ENCODE results near the gene TUBB4B. TPM values are rescaled to one million over a fixed set of nuclear protein-coding genes. Genes with fewer than 3 reads are reported as not detected.

The TUBB4B gene
- total and polyA plus RNA-seq, 2 experiments from 2014 or later: 159 to 373 TPM

GRCh38 chr9:137273095-137273490 lies 32.0 kb downstream of the TUBB4B start:
- Histone ChIP-seq H3K36me3 (ENCODE audit: low read depth) (no peaks in the 10 kb centered on the region; the same call in 1 of the 2 replicates), H3K4me2 (ENCODE audit: unreplicated experiment) (no peak overlapping the region), H3K4me3 (no peak overlapping the region), H3K9me2 (ENCODE audit: insufficient read depth) (no peaks in the 10 kb centered on the region), H3K27me3 (replicated peaks; ENCODE audit: insufficient read depth) (no peaks in the 10 kb centered on the region), H3K27ac (no peak overlapping the region), H3K79me2 (ENCODE audit: insufficient read depth) (no peaks in the 10 kb centered on the region), H3F3A (ENCODE audit: insufficient read depth) (no peaks in the 10 kb centered on the region), H3K9ac (no peak overlapping the region), H3K4me1 (ENCODE audit: insufficient read depth) (peaks cover 8% of the 10 kb centered on the region), H4K20me1 (ENCODE audit: insufficient read depth) (no peaks in the 10 kb centered on the region), H3K9me3 (ENCODE audit: low read depth) (no peaks in the 10 kb centered on the region), H2AFZ (no peak overlapping the region)
- DNase-seq: no peak
- 78 to 86% methylated on average over 13 of the region's 13 CpGs for WGBS, 2 experiments (ENCODE audit: low coverage in 1 of 2, low lambda C conversion rate in 2 of 2, missing lambda C conversion rate in 2 of 2)
- TF ChIP-seq EZH2 (IDR thresholded peaks at IDR 0.05; ENCODE audit: insufficient read depth, poor library complexity, severe bottlenecking) (no peak), EZH2phosphoT487 (IDR thresholded peaks at IDR 0.05; ENCODE audit: insufficient read depth, low read depth) (no peak)
- in situ Hi-C loops (cut with MboI): no loop called here

- no peak overlapping the region for H3K4me2 ChIP-seq (ENCODE audit: unreplicated experiment)
- no peaks in the 10 kb centered on the region for H3K79me2 ChIP-seq (ENCODE audit: insufficient read depth)
- no peaks in the 10 kb centered on the region; the same call in 1 of the 2 replicates for H3K36me3 ChIP-seq (ENCODE audit: low read depth)
- no peaks in the 10 kb centered on the region for H3K9me2 ChIP-seq (ENCODE audit: insufficient read depth)
- peaks cover 8% of the 10 kb centered on the region for H3K4me1 ChIP-seq (ENCODE audit: insufficient read depth)
- no peaks in the 10 kb centered on the region for H4K20me1 ChIP-seq (ENCODE audit: insufficient read depth)
- TF ChIP-seq EZH2phosphoT487 (IDR thresholded peaks at IDR 0.05; ENCODE audit: insufficient read depth, low read depth): no peak
- no peak for TF ChIP-seq EZH2 (IDR thresholded peaks at IDR 0.05; ENCODE audit: insufficient read depth, poor library complexity, severe bottlenecking)
- no peaks in the 10 kb centered on the region for H3K9me3 ChIP-seq (ENCODE audit: low read depth)
- H3K4me3 ChIP-seq: no peak overlapping the region
- 78 to 82% methylated on average over 11 to 15 of the region's 15 CpGs for WGBS, 2 experiments (ENCODE audit: low coverage in 1 of 2, low lambda C conversion rate in 2 of 2, missing lambda C conversion rate in 2 of 2)
- in situ Hi-C loops (cut with MboI): no loop called here
- H3F3A ChIP-seq (ENCODE audit: insufficient read depth): no peaks in the 10 kb centered on the region
- no peak overlapping the region for H3K9ac ChIP-seq
- no peaks in the 10 kb centered on the region for H3K27me3 ChIP-seq (replicated peaks; ENCODE audit: insufficient read depth)
- no peak overlapping the region for H3K27ac ChIP-seq
- DNase-seq: no peak
- no peak overlapping the region for H2AFZ ChIP-seq
These were observed 32.7 kb downstream of the TUBB4B start for GRCh38 chr9:137273611-137274320.

- TF ChIP-seq EZH2phosphoT487 (IDR thresholded peaks at IDR 0.05; ENCODE audit: insufficient read depth, low read depth): no peak
- TF ChIP-seq EZH2 (IDR thresholded peaks at IDR 0.05; ENCODE audit: insufficient read depth, poor library complexity, severe bottlenecking): no peak
- H3K79me2 ChIP-seq (ENCODE audit: insufficient read depth): no peaks in the 10 kb centered on the region
- no peak overlapping the region for H3K27ac ChIP-seq
- peaks cover 8% of the 10 kb centered on the region for H3K4me1 ChIP-seq (ENCODE audit: insufficient read depth)
- no peak overlapping the region for H3K4me2 ChIP-seq (ENCODE audit: unreplicated experiment)
- H3K9ac ChIP-seq: no peak overlapping the region
- H3F3A ChIP-seq (ENCODE audit: insufficient read depth): no peaks in the 10 kb centered on the region
- in situ Hi-C loops (cut with MboI): no loop called here
- H3K9me3 ChIP-seq (ENCODE audit: low read depth): no peaks in the 10 kb centered on the region
- no peaks in the 10 kb centered on the region for H3K27me3 ChIP-seq (replicated peaks; ENCODE audit: insufficient read depth)
- H3K4me3 ChIP-seq: no peak overlapping the region
- WGBS, 2 experiments (ENCODE audit: low coverage in 1 of 2, low lambda C conversion rate in 2 of 2, missing lambda C conversion rate in 2 of 2): 92% methylated on average over 10 of the region's 10 CpGs
- no peaks in the 10 kb centered on the region for H4K20me1 ChIP-seq (ENCODE audit: insufficient read depth)
- H3K36me3 ChIP-seq (ENCODE audit: low read depth): no peaks in the 10 kb centered on the region; the same call in 1 of the 2 replicates
- no peaks in the 10 kb centered on the region for H3K9me2 ChIP-seq (ENCODE audit: insufficient read depth)
- DNase-seq: no peak
- H2AFZ ChIP-seq: no peak overlapping the region
These were observed 34.1 kb downstream of the TUBB4B start for GRCh38 chr9:137275203-137275587.

- WGBS, 2 experiments (ENCODE audit: low coverage in 1 of 2, low lambda C conversion rate in 2 of 2, missing lambda C conversion rate in 2 of 2): 77 to 79% methylated on average over 23 to 24 of the region's 24 CpGs
- Histone ChIP-seq H3K9me2 (ENCODE audit: insufficient read depth) (no peaks in the 10 kb centered on the region), H3K4me2 (ENCODE audit: unreplicated experiment) (no peak overlapping the region), H3K27me3 (replicated peaks; ENCODE audit: insufficient read depth) (no peaks in the 10 kb centered on the region), H3K9me3 (ENCODE audit: low read depth) (no peaks in the 10 kb centered on the region), H3K36me3 (ENCODE audit: low read depth) (no peaks in the 10 kb centered on the region; the same call in 1 of the 2 replicates), H3K79me2 (ENCODE audit: insufficient read depth) (no peaks in the 10 kb centered on the region), H3K4me1 (ENCODE audit: insufficient read depth) (peaks cover 8% of the 10 kb centered on the region), H3K9ac (no peak overlapping the region), H4K20me1 (ENCODE audit: insufficient read depth) (no peaks in the 10 kb centered on the region), H3F3A (ENCODE audit: insufficient read depth) (no peaks in the 10 kb centered on the region), H3K4me3 (no peak overlapping the region), H3K27ac (no peak overlapping the region), H2AFZ (no peak overlapping the region)
- DNase-seq: no peak
- in situ Hi-C loops (cut with MboI): no loop called here
- no peak for TF ChIP-seq EZH2phosphoT487 (IDR thresholded peaks at IDR 0.05; ENCODE audit: insufficient read depth, low read depth)
- no peak for TF ChIP-seq EZH2 (IDR thresholded peaks at IDR 0.05; ENCODE audit: insufficient read depth, poor library complexity, severe bottlenecking)
These were observed 34.7 kb downstream of the TUBB4B start for GRCh38 chr9:137275588-137276472.
